ENCODE data around the gene EIF5AL1.

GRCh38 chr10:79479283-79479909, 32.9 kb upstream of the EIF5AL1 start:
- TF ChIP-seq CTCF (conservative IDR thresholded peaks at IDR 0.05; ENCODE audit: low read depth, low read length) (no peak), POLR2A (IDR thresholded peaks at IDR 0.05; ENCODE audit: low read depth, low read length) (no peak), MAFK (IDR thresholded peaks at IDR 0.05; ENCODE audit: low read depth, low read length) (peak; percentile 14; the same call in 1 of the 2 replicates), CHD1 (IDR thresholded peaks at IDR 0.05; ENCODE audit: low read depth, low read length) (no peak), SMC3 (IDR thresholded peaks at IDR 0.05; ENCODE audit: low read depth, low read length) (no peak), MXI1 (IDR thresholded peaks at IDR 0.05; ENCODE audit: borderline replicate concordance, low read depth, low read length) (no peak)

All from IMR-90 (cell line).